GM18511 (cell line): ENCODE results near the gene BIN2.
A peak's percentile ranks its signal among the peaks of the same experiment; 100 is the strongest.
"Not testable (repeated sequence)": the region's sequence is repeated elsewhere in the genome, so short reads cannot be mapped to it uniquely, and the experiment has no call there.

Experiments used
- ATAC-seq: cut with Tn5 transposase; IDR thresholded peaks from one replicate; pipeline ENCODE4 v1.9.1; 2021; ENCODE audit warnings: mild to moderate bottlenecking, moderate library complexity; ENCODE audit not compliant: unreplicated experiment

The BIN2 gene

GRCh38 chr12:51318057-51318806 is 5.7 kb downstream of the BIN2 start:
- ATAC-seq = not testable (repeated sequence)

GRCh38 chr12:51311389-51311788 is 12.6 kb downstream of the BIN2 start:
- no peak for ATAC-seq

- ATAC-seq = no peak
These were observed 16.1 kb downstream of the BIN2 start for GRCh38 chr12:51307655-51308593.

- no peak for ATAC-seq
These were observed 17.5 kb downstream of the BIN2 start for GRCh38 chr12:51306507-51306906.

- ATAC-seq = not testable (repeated sequence)
These were observed 23.2 kb downstream of the BIN2 start for GRCh38 chr12:51300768-51301167.

DNA sequence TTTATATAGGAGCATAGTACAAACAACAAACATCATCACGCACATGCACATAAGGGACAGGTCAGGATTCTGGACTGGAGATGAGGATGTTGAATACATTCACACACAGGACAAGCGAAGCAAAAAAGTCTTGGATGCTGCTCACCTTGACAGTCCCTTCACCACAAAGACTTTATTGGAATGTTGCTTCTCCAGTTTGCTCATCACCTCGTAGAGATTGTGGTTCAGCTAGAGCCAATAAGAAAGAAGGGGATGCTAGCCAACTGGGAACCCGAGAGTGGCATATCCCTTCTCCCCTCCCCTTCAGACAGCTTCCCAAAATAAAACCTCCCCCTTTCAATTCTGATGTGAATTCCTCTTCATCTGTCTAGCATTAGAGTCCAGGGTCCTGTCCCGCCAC is 28.3 kb downstream of the BIN2 start:
- no peak for ATAC-seq

DNA sequence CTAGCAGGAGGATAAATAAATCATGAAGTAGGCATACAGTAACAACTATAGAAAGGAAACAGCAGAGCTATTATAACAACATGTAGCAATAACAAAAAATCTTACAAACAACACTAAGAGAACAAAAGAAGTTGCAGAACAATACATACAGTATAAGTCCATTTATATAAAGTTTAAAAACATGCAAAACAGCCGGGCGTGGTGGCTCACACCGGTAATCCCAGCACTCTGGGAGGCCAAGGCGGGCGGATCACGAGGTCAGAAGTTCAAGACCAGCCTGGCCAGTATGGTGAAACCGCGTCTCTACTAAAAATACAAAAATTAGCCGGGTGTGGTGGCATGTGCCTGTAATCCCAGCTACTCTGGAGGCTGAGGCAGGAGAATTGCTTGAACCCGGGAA is 29.9 kb downstream of the BIN2 start:
- not testable (repeated sequence) for ATAC-seq

DNA sequence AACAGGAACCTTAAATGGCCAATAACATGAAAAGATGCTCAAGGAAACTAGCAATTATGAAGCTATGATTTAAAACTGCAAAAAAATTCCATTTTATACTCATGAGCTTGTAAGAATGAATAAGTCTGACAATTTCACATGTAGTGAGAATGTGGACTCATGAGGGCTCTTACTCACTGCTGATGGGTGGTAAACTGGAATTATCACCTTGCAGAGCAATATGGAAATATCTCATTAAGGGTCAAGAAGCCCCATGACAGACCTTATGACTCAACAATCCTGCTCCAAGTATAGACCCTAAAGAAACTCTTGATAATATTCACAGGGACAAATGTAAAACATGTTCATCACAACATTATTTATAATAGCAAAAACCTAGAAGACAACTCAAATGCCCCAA is 30.3 kb downstream of the BIN2 start:
- no peak for ATAC-seq

DNA sequence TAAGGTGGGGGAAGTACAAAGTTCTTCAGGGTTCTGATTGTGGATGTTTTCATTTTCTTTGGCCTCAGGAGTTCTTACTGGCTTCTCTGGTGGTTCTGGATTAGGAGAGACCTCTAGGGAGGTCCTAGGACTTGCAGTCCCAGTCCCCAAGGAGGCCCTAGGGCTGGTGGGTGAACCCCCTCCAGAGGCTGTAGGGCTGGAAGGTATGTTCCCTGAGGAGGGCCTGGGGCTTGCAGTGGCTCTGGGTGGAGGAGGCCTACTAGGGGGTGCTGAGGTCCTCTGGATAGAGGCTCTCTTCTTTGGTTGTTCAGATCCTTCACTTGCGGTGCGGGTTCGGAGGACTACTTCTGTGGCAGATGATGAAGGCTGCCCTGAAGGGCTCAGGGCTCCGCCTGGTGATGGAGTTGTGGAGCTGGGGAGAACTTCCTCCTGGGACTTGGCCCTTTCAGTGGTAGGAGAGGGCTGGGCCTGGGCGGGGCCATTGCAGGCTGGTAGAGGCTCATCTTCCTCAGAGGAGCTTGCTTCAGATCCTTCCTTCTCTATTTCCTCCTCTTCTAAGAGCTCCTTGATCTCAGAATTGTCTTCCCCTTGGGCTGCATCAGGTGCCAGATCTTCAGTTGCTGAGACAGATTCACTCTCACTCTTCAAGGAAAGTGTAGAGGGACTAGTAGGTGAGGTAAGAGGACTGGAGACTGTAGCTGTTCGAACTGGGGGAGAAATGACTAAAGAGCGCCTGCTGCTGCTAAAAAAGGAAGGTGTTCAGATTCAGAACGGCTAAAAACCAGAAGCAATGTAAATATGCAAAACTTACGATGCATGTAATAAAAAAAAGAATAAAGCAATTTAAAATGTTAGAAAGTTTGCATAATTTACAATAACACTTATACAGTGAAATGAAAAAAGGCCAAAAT is 32.1 kb downstream of the BIN2 start:
- not testable (repeated sequence) for ATAC-seq

- ATAC-seq = no peak
These were observed 38.1 kb downstream of the BIN2 start for GRCh38 chr12:51285843-51286242.

- ATAC-seq = no peak
These were observed 42.6 kb downstream of the BIN2 start for GRCh38 chr12:51281202-51281924.

- ATAC-seq = no peak
These were observed 48.9 kb downstream of the BIN2 start for GRCh38 chr12:51275088-51275487.

DNA sequence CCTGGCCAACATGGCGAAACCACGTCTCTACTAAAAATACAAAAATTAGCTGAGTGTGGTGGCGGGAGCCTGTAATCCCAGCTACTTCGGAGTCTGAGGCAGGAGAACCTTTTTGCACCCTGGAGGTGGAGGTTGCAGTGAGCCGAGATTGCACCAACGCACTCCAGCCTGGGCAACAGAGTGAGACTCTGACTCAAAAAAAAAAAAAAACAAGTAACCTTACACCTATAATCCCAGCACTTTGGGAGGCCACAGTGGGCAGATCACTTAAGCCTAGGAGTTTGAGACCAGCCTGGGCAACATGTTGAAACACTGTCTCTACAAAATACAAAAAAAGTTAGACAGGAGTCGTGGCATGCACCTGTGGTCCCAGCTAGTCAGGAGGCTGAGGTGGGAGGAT is 51.2 kb downstream of the BIN2 start:
- not testable (repeated sequence) for ATAC-seq

GRCh38 chr12:51270951-51271518 is 52.9 kb downstream of the BIN2 start:
- no peak for ATAC-seq

DNA sequence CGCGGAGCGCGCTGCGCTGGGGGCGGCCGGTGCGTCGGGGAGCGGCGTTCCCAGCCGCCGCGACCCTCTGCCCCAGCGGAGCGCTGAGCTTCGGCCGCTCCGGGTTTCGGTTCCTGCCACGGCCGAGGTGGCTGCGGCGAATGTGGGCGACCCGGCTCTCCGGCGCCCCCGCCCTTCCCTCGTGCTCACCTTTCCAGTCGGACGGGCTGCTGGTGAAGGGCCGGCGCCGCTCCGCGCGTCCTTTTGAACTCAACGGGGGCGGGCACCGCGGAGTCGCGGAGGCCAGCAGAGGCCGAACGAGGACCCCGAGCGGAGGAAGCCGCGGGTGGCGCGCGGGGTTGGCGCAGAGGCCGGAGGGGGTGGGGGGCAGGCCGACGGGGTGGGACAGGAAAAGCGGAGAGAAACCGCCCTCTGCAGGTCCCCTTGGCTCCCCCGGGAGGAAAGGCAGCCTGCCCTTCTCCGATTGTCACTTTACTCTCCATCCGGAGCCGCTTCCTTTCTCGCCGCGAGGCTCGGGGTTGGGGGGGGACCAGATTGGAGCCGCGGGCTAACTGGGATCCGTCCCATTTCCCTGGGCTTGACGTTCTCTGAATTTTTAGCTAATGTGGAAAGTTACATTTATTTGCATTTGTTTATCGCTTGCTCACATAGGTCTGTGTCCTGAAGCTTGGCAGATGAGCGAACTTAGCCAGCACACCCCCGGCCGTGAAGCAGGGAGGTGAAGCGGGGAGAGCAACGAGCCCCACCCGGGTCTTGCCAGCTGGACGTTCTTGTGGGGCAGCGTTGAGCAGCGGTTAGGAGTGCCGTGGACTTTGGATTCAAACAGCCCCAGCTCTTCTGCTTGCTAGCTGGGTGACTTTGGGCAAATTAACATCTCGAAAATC is 53.7 kb downstream of the BIN2 start, which contains the start of gene SMAGP:
TSS of gene SMAGP (minus strand) at position 349 of the 884 bp plus-strand sequence. CDS start 1,137 bp downstream, outside the sequence.
- peak; percentile 78 for ATAC-seq

- peak; percentile 33 for ATAC-seq
These were observed 54.6 kb downstream of the BIN2 start for GRCh38 chr12:51269174-51270066.

GRCh38 chr12:51265024-51265423 is 59.0 kb downstream of the BIN2 start:
- ATAC-seq = no peak

- ATAC-seq = no peak
These were observed 59.7 kb downstream of the BIN2 start for GRCh38 chr12:51264297-51264696.
